ENCODE measurements around the gene MSANTD2.

MSANTD2 gene

GRCh38 chr11:124769806-124770774 lies 30.1 kb downstream of the MSANTD2 start:
- DNase-seq: no peak

- no peak for DNase-seq
These were observed 31.3 kb downstream of the MSANTD2 start for GRCh38 chr11:124768914-124769313.

- no peak for DNase-seq
These were observed 34.0 kb downstream of the MSANTD2 start for GRCh38 chr11:124766156-124766555.

- DNase-seq: peak; percentile 86 to 87
These were observed 36.9 kb downstream of the MSANTD2 start for GRCh38 chr11:124763156-124763947.

GRCh38 chr11:124762624-124763155 lies 37.5 kb downstream of the MSANTD2 start:
- DNase-seq: no peak

- DNase-seq: peak; percentile 58 to 59
These were observed 38.0 kb downstream of the MSANTD2 start, which contains the start of gene ESAM for GRCh38 chr11:124762105-124762623. TSS of gene ESAM (minus strand) at chr11:124762290. CDS start at chr11:124762154, 136 bp downstream.

- no peak for DNase-seq
These were observed 38.7 kb downstream of the MSANTD2 start for GRCh38 chr11:124761301-124762104.

GRCh38 chr11:124760806-124761205 lies 39.4 kb downstream of the MSANTD2 start:
- DNase-seq: no peak

GRCh38 chr11:124760205-124760652 lies 40.0 kb downstream of the MSANTD2 start:
- DNase-seq: no peak

- no peak for DNase-seq
These were observed 40.7 kb downstream of the MSANTD2 start for GRCh38 chr11:124759266-124760204.

- peak; percentile 53 to 56 for DNase-seq
These were observed 41.6 kb downstream of the MSANTD2 start for GRCh38 chr11:124758355-124759265.

GRCh38 chr11:124757320-124757719 lies 42.9 kb downstream of the MSANTD2 start:
- no peak for DNase-seq

- no peak for DNase-seq
These were observed 43.4 kb downstream of the MSANTD2 start for GRCh38 chr11:124756753-124757227.

GRCh38 chr11:124756033-124756752 lies 44.0 kb downstream of the MSANTD2 start:
- no peak for DNase-seq

GRCh38 chr11:124754710-124755109 lies 45.5 kb downstream of the MSANTD2 start:
- DNase-seq: no peak

- no peak for DNase-seq
These were observed 45.9 kb downstream of the MSANTD2 start for GRCh38 chr11:124754309-124754708.

- no peak for DNase-seq
These were observed 46.6 kb downstream of the MSANTD2 start for GRCh38 chr11:124753624-124754023.

GRCh38 chr11:124753205-124753604 lies 47.0 kb downstream of the MSANTD2 start:
- DNase-seq: no peak
